Measurements from ENCODE around the gene RUVBL1.

The RUVBL1 gene

DNA sequence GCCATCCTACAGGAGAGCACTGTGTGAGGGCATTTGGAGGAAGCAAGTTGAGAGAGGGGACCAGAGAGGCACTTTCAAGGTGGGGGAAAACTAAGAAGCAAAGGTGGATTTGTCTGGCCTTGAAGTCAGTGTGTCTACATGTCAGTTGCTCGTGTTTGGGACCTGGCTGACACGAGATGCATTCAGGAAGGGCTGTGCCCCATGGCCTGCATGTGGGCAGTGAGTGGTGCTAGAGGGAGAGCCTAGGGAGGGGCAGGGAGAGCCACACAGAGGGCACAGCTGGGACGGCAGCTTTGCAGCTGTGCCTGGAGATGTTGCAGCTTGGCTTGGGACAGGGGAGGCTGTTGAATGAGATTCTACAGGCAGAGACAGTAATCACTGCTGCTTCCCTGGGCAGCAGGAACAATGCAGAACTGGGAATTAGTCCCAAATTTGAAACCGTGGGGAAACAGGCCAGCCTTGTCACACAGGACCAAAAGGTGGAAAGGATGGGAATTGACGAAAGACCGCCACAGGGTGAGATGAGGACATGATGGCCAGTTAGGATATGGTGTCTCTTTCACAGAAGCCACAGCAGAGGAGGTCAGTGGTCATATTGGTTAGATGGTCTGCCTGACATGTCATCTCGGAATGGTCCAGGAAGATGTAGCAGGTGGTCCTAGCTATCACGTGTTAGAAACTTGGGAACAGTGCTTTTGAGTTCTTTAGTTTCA is 61.4 kb downstream of the RUVBL1 start:
- TF ChIP-seq TAF1 (IDR thresholded peaks at IDR 0.05; ENCODE audit: borderline replicate concordance, insufficient read depth, low read length) = no peak
- no peak for TF ChIP-seq POLR2AphosphoS5 (IDR thresholded peaks at IDR 0.05; ENCODE audit: low read depth, low read length)
- TF ChIP-seq, protein P1, sequence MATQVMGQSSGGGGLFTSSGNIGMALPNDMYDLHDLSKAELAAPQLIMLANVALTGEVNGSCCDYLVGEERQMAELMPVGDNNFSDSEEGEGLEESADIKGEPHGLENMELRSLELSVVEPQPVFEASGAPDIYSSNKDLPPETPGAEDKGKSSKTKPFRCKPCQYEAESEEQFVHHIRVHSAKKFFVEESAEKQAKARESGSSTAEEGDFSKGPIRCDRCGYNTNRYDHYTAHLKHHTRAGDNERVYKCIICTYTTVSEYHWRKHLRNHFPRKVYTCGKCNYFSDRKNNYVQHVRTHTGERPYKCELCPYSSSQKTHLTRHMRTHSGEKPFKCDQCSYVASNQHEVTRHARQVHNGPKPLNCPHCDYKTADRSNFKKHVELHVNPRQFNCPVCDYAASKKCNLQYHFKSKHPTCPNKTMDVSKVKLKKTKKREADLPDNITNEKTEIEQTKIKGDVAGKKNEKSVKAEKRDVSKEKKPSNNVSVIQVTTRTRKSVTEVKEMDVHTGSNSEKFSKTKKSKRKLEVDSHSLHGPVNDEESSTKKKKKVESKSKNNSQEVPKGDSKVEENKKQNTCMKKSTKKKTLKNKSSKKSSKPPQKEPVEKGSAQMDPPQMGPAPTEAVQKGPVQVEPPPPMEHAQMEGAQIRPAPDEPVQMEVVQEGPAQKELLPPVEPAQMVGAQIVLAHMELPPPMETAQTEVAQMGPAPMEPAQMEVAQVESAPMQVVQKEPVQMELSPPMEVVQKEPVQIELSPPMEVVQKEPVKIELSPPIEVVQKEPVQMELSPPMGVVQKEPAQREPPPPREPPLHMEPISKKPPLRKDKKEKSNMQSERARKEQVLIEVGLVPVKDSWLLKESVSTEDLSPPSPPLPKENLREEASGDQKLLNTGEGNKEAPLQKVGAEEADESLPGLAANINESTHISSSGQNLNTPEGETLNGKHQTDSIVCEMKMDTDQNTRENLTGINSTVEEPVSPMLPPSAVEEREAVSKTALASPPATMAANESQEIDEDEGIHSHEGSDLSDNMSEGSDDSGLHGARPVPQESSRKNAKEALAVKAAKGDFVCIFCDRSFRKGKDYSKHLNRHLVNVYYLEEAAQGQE (IDR thresholded peaks at IDR 0.05; ENCODE audit: insufficient read depth in 1 of 2, low read depth in 2 of 2, low read length in 2 of 2) = no peak
- TF ChIP-seq SIN3A (IDR thresholded peaks at IDR 0.05; ENCODE audit: borderline replicate concordance, insufficient read depth, low read length) = no peak
- TF ChIP-seq FOXP2 (optimal IDR thresholded peaks at IDR 0.05; ENCODE audit: borderline replicate concordance, extremely low read depth, extremely low read length, insufficient read depth) = no peak

DNA sequence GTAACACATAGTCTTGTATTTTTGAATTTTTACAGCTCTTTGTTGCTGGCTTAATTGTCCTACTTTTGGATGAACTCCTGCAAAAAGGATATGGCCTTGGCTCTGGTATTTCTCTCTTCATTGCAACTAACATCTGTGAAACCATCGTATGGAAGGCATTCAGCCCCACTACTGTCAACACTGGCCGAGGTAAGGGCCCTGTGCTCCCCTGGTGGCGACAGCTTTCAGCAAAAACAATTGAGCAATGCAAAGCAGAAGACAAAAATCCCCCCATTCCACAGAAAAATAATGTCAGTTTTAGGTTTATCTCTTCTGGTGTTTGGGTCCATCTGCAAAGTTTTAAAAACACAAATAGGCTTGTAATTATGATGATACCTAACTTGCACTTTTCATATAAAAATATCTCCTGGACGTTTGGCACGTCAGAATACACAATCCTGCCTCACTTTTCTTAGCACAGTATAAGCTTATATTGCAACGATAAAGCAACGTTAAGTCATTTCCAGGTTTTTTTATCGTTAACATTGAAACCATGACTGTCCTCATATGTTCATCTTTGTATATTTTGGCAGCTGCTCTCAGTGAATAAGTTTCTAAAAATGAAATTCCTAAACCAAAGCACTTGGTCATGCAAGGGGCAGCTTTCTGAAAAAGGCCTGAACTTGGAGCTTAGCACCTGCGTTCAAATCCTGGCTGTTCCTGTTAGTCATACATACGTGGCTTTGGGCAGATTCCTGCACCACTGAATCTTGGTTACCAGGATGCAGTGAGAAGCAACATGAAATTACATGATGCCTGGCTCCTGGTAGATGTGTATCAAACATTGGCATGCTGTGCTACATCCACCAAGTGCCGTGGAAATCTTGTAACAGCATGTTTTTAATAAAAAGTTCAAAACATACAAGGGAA is 62.9 kb downstream of the RUVBL1 start:
- TF ChIP-seq, protein P1 (IDR thresholded peaks at IDR 0.05; ENCODE audit: insufficient read depth in 1 of 2, low read depth in 2 of 2, low read length in 2 of 2) = no peak
- TF ChIP-seq POLR2AphosphoS5 (IDR thresholded peaks at IDR 0.05; ENCODE audit: low read depth, low read length) (no peak), TAF1 (IDR thresholded peaks at IDR 0.05; ENCODE audit: borderline replicate concordance, insufficient read depth, low read length) (no peak), SIN3A (IDR thresholded peaks at IDR 0.05; ENCODE audit: borderline replicate concordance, insufficient read depth, low read length) (no peak), FOXP2 (optimal IDR thresholded peaks at IDR 0.05; ENCODE audit: borderline replicate concordance, extremely low read depth, extremely low read length, insufficient read depth) (no peak)

DNA sequence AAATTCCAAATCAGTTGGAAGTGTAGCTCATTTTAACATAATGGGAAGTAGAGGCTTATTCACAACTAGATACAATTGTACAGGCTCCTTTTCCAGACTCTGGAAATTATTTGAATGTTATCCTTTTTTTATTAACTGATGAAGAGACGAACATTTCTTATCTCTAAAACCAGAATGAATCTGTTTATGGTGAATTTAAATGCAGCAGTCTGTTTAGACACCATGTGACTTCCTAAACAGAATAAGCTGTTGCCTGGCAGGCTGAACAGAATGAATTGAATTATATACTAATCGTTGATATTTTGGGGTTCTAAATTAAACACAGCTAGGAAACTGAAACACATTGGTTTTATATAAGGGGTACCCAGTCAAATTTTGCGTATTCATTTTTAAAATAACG is 67.4 kb downstream of the RUVBL1 start:
- no peak for TF ChIP-seq FOXP2 (optimal IDR thresholded peaks at IDR 0.05; ENCODE audit: borderline replicate concordance, extremely low read depth, extremely low read length, insufficient read depth)
- no peak for TF ChIP-seq SIN3A (IDR thresholded peaks at IDR 0.05; ENCODE audit: borderline replicate concordance, insufficient read depth, low read length)
- TF ChIP-seq POLR2AphosphoS5 (IDR thresholded peaks at IDR 0.05; ENCODE audit: low read depth, low read length) = no peak
- TF ChIP-seq, protein P1 (IDR thresholded peaks at IDR 0.05; ENCODE audit: insufficient read depth in 1 of 2, low read depth in 2 of 2, low read length in 2 of 2) = no peak

DNA sequence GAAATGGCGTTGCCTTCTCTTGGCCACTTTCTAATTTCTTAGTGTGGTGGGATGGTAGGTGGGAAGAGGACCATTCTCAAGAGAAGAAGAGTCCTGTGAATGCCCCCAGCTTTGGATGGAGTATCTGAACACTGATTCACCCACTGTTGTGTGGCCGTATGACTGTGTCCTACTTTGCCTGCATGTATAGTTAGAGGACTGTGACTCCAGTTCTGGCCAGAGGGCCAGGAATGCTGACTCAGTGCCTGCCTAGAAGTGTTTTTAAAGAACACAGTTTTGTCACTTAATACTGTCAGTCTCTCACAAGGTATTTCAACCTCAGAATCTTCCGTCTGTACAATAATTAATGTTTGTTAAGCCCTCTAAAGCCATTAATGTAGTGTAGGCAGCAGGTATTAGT is 69.2 kb downstream of the RUVBL1 start:
- TF ChIP-seq POLR2AphosphoS5 (IDR thresholded peaks at IDR 0.05; ENCODE audit: low read depth, low read length) (no peak), FOXP2 (optimal IDR thresholded peaks at IDR 0.05; ENCODE audit: borderline replicate concordance, extremely low read depth, extremely low read length, insufficient read depth) (no peak), SIN3A (IDR thresholded peaks at IDR 0.05; ENCODE audit: borderline replicate concordance, insufficient read depth, low read length) (no peak), TAF1 (IDR thresholded peaks at IDR 0.05; ENCODE audit: borderline replicate concordance, insufficient read depth, low read length) (no peak)
- TF ChIP-seq, protein P1 (IDR thresholded peaks at IDR 0.05; ENCODE audit: insufficient read depth in 1 of 2, low read depth in 2 of 2, low read length in 2 of 2) = no peak

Measured in PFSK-1 (cell line).